H1 (cell line): ENCODE data around the gene PITPNC1. TPM values are rescaled to one million over a fixed set of nuclear protein-coding genes. Genes with fewer than 3 reads are reported as not detected.

Experiments used
- CTCF ChIP-seq, 3 experiments: IDR thresholded peaks; 1 replicate in 2 of 3; 2 replicates in 1 of 3; pipeline versions ENCODE4 v1.5.1 to v1.6.1; 2011; ENCODE audit warnings: low read length in 3 of 3, mild to moderate bottlenecking in 3 of 3, inconsistent platforms in 2 of 3, low read depth in 1 of 3, moderate library complexity in 1 of 3; ENCODE audit not compliant: insufficient read depth in 1 of 3; ENCODE audit errors: control extremely low read depth in 1 of 3
- JUND ChIP-seq: IDR thresholded peaks from 2 replicates; pipeline ENCODE4 v1.6.1; 2011; ENCODE audit warnings: mild to moderate bottlenecking, improper control_type of control experiment, low read length
- KDM4A ChIP-seq: IDR thresholded peaks from one replicate; pipeline ENCODE4 v1.7.1; 2012; ENCODE audit warnings: low read depth, mild to moderate bottlenecking, moderate library complexity, low read length, inconsistent platforms; ENCODE audit not compliant: severe bottlenecking
- KDM5A ChIP-seq: fragments of 200-600 bp; IDR thresholded peaks from 2 replicates; pipeline ENCODE4 v1.7.1; 2012; ENCODE audit warnings: mild to moderate bottlenecking, low read length, inconsistent platforms, mixed read lengths
- RAD21 ChIP-seq, 2 experiments: IDR thresholded peaks in 1 of 2; conservative IDR thresholded peaks in 1 of 2; 2 replicates each; pipeline ENCODE4 v1.6.1; 2011; ENCODE audit warnings: low read depth in 2 of 2, low read length in 2 of 2, improper control_type of control experiment in 1 of 2, inconsistent platforms in 1 of 2, mild to moderate bottlenecking in 1 of 2, moderate library complexity in 1 of 2
- RFX5 ChIP-seq: IDR thresholded peaks from 2 replicates; pipeline ENCODE4 v1.6.1; 2011; ENCODE audit warnings: low read depth, low read length, improper control_type of control experiment, borderline replicate concordance
- SP1 ChIP-seq: IDR thresholded peaks from 2 replicates; pipeline ENCODE4 v1.6.1; 2011; ENCODE audit warnings: low read depth, low read length
- polyA plus RNA-seq, 7 experiments: library from polyadenylated mRNA; depleted of rRNA in 3 of 7; stranded (reverse) in 5 of 7; unstranded in 2 of 7; fragments of >200 nt in 5 of 7; fragments of 200-250 nt in 2 of 7; gene quantifications; 1 replicate in 5 of 7; 2 replicates in 1 of 7; 4 replicates in 1 of 7; pipeline versions ENCODE4 v1.2.1 to v1.2.3, GENCODE V29; 2011 to 2013; ENCODE audit warnings: missing spikeins in 2 of 7, mixed read lengths in 2 of 7
- total RNA-seq: library from RNA; stranded (reverse); fragmentation: NEBNext Ultra II Directional; extraction: Animal tissue kit (Norgen Biotek cat#: 25700); gene quantifications from 2 replicates; pipeline ENCODE4 v1.2.1, GENCODE V29; 2021
- TF ChIP-seq, protein P1 (sequence below): IDR thresholded peaks from 2 replicates; pipeline ENCODE4 v1.6.1; 2012; ENCODE audit warnings: inconsistent platforms

PITPNC1 gene
- total and polyA plus RNA-seq, 2 of the 8 experiments (the other 6 are each of a cell fraction or from before 2014, with no cell fraction given), result 17.6 to 54.7 TPM

GRCh38 chr17:67623767-67624166 lies 246.7 kb downstream of the PITPNC1 start (continued):
- no peak for TF ChIP-seq RAD21 (IDR thresholded peaks at IDR 0.05 in 1 of 2, conservative IDR thresholded peaks at IDR 0.05 in 1 of 2; ENCODE audit: low read depth in 2 of 2, low read length in 2 of 2)
- no peak for TF ChIP-seq KDM4A
- no peak for TF ChIP-seq CTCF (IDR thresholded peaks at IDR 0.05; ENCODE audit: control extremely low read depth in 1 of 3, insufficient read depth in 1 of 3, low read depth in 1 of 3, low read length in 3 of 3)
- no peak for TF ChIP-seq KDM5A
- TF ChIP-seq, protein P1, sequence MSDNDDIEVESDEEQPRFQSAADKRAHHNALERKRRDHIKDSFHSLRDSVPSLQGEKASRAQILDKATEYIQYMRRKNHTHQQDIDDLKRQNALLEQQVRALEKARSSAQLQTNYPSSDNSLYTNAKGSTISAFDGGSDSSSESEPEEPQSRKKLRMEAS, result no peak
- TF ChIP-seq JUND, result no peak
- TF ChIP-seq SP1, result no peak
- no peak for TF ChIP-seq RFX5
